MCF 10A (cell line): ENCODE data around the gene LRRK1. TPM values are rescaled to one million over a fixed set of nuclear protein-coding genes. Genes with fewer than 3 reads are reported as not detected.

ENCODE experiments used
- BruUV-seq: library from RNA; stranded (reverse); fragments of 400-500 nt; replicated peaks from 2 replicates; lab custom pipeline; 2021; lab: Mats Ljungman, UMichigan
- CTCF ChIA-PET: fragments of 300-600 bp; sonication (Branson Sonifier 250); formaldehyde crosslinking; extraction: SDS; loops from one replicate; lab custom pipeline; 2021; ENCODE audit warnings: antibody characterized with exemption, inconsistent platforms; lab: Yijun Ruan, JAX
- POLR2A ChIA-PET: fragments of 300-600, 350-650 bp; sonication (Branson Sonifier 250); formaldehyde crosslinking; extraction: SDS; loops from one replicate; lab custom pipeline; 2020; ENCODE audit warnings: antibody characterized with exemption, inconsistent platforms; lab: Yijun Ruan, JAX
- DNase-seq: peaks from one replicate; pipeline ENCODE4 v3.0.0-alpha.2; 2018; ENCODE audit not compliant: unreplicated experiment
- H3K27ac Mint-ChIP-seq: one replicate; pipeline ENCODE4 v1.8.0; 2022; ENCODE audit warnings: mild to moderate bottlenecking, low read depth, mixed read lengths; ENCODE audit not compliant: unreplicated experiment
- H3K27me3 Mint-ChIP-seq: one replicate; pipeline ENCODE4 v1.8.0; 2022; ENCODE audit warnings: mixed read lengths; ENCODE audit not compliant: insufficient read depth, unreplicated experiment
- H3K36me3 Mint-ChIP-seq: one replicate; pipeline ENCODE4 v1.8.0; 2022; ENCODE audit warnings: mild to moderate bottlenecking, moderate library complexity, mixed read lengths; ENCODE audit not compliant: insufficient read depth, unreplicated experiment
- H3K4me1 Mint-ChIP-seq: one replicate; pipeline ENCODE4 v1.8.0; 2022; ENCODE audit warnings: mixed read lengths; ENCODE audit not compliant: insufficient read depth, unreplicated experiment
- H3K4me3 Mint-ChIP-seq: one replicate; pipeline ENCODE4 v1.8.0; 2022; ENCODE audit warnings: mild to moderate bottlenecking, moderate library complexity, mixed read lengths; ENCODE audit not compliant: unreplicated experiment
- H3K9me3 Mint-ChIP-seq: one replicate; pipeline ENCODE4 v1.8.0; 2022; ENCODE audit warnings: mixed read lengths; ENCODE audit not compliant: unreplicated experiment
- intact Hi-C: fragments of 100-400 bp; cut with micrococcal nuclease; formaldehyde crosslinking; loops from 2 replicates; pipeline ENCODE4 v1.14.1; 2022
- total RNA-seq: library from RNA; stranded (reverse); gene quantifications from 2 replicates; pipeline ENCODE4 v1.2.3, GENCODE V29; 2022
- TF ChIP-seq, protein P1 (sequence below): fragments of 200-600 bp; IDR thresholded peaks from one replicate; pipeline ENCODE4 v1.8.0; 2022; ENCODE audit warnings: antibody characterized with exemption, mild to moderate bottlenecking; ENCODE audit not compliant: unreplicated experiment

LRRK1 gene
- total RNA-seq, 1 experiment from 2014 or later: 15.4 TPM

- Mint-ChIP-seq H3K4me1 (no peaks in the 10 kb centered on the region), H3K36me3 (no peaks in the 10 kb centered on the region), H3K9me3 (no peaks in the 10 kb centered on the region), H3K27me3 (peaks cover 11% of the 10 kb centered on the region), H3K27ac (no peak overlapping the region), H3K4me3 (no peak overlapping the region)
- BruUV-seq: no TSS peak
- ChIA-PET CTCF (interaction anchor here (0.9 kb wide), 1 partner anchor 80 kb away, joined by 4 read pairs; no protein-coding TSS in a partner anchor), POLR2A (interaction anchor here (0.7 to 1.0 kb wide), 2 partner anchors 16 to 499 kb away, joined by 3 to 4 read pairs; no protein-coding TSS in a partner anchor)
- TF ChIP-seq, protein P1, sequence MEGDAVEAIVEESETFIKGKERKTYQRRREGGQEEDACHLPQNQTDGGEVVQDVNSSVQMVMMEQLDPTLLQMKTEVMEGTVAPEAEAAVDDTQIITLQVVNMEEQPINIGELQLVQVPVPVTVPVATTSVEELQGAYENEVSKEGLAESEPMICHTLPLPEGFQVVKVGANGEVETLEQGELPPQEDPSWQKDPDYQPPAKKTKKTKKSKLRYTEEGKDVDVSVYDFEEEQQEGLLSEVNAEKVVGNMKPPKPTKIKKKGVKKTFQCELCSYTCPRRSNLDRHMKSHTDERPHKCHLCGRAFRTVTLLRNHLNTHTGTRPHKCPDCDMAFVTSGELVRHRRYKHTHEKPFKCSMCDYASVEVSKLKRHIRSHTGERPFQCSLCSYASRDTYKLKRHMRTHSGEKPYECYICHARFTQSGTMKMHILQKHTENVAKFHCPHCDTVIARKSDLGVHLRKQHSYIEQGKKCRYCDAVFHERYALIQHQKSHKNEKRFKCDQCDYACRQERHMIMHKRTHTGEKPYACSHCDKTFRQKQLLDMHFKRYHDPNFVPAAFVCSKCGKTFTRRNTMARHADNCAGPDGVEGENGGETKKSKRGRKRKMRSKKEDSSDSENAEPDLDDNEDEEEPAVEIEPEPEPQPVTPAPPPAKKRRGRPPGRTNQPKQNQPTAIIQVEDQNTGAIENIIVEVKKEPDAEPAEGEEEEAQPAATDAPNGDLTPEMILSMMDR: no peak
- intact Hi-C loops: no loop called here
- no peak for DNase-seq
Measured at GRCh38 chr15:101097111-101097510, 178.0 kb downstream of the LRRK1 start.

DNA sequence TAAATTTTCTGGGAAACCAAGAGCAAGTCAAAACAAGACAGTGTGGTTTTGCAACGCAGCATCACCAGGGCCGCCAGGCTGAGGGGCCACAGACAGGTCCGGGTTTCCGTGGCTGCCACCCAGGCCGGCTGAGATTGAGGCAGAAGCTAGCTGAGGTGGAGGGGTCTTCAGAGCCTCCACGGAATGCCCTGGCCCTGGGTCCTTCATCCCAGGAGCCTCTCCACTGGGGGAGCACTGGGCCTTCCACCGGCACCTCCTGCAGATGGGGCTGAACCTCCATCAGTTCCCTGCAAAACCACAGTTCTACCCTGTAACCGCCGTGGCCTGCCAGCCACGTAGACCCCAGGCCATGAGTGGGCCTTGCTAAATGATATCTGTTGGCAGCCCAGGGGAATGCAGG is 180.0 kb downstream of the LRRK1 start:
- DNase-seq: no peak
- TF ChIP-seq, protein P1: no peak
- Mint-ChIP-seq H3K27me3 (peaks cover 11% of the 10 kb centered on the region), H3K36me3 (no peaks in the 10 kb centered on the region), H3K27ac (no peak overlapping the region), H3K4me1 (no peaks in the 10 kb centered on the region), H3K9me3 (no peaks in the 10 kb centered on the region), H3K4me3 (no peak overlapping the region)
- ChIA-PET POLR2A (no interaction called here), CTCF (no interaction called here)
- no TSS peak for BruUV-seq
- intact Hi-C loops: no loop called here

DNA sequence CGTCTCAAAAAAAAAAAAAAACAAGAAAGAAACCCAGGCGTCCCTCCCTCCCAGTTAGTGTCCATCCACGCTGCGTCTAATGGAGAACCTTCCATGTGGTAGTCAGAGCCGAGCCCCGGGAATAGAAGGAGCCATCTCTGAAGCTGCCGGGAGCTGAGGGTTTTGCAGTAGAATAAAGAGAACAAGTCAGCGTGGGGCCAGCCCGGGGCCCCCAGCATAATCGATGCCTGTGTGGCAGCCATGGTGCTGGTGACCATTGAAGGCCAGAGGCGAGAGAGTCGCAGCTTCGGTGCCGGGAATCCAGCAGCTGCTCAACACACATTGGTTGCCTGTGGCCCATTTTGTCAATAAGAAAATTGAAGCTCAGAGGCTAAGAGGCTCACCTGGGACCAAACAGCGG is 181.0 kb downstream of the LRRK1 start:
- POLR2A ChIA-PET: no interaction called here
- DNase-seq: no peak
- TF ChIP-seq, protein P1: no peak
- Mint-ChIP-seq H3K4me1 (no peaks in the 10 kb centered on the region), H3K9me3 (no peaks in the 10 kb centered on the region), H3K27ac (no peak overlapping the region), H3K4me3 (no peak overlapping the region), H3K27me3 (peaks cover 11% of the 10 kb centered on the region), H3K36me3 (no peaks in the 10 kb centered on the region)
- intact Hi-C loops: no loop called here
- CTCF ChIA-PET: interaction anchor here (0.5 to 1.2 kb wide), 4 partner anchors 10 to 208 kb away, joined by 3 to 6 read pairs (median 4); no protein-coding TSS in a partner anchor
- BruUV-seq: no TSS peak

GRCh38 chr15:101100593-101101442 is 181.7 kb downstream of the LRRK1 start:
- POLR2A ChIA-PET: interaction anchor here (0.6 kb wide), 1 partner anchor 595 kb away, joined by 3 read pairs; no protein-coding TSS in a partner anchor
- DNase-seq: no peak
- intact Hi-C loops: no loop called here

More at GRCh38 chr15:101100593-101101442, 181.7 kb downstream of the LRRK1 start:
- TF ChIP-seq, protein P1: no peak
- Mint-ChIP-seq H3K36me3 (no peaks in the 10 kb centered on the region), H3K27ac (no peak overlapping the region), H3K4me3 (no peak overlapping the region), H3K4me1 (no peaks in the 10 kb centered on the region), H3K27me3 (peaks cover 8% of the 10 kb centered on the region), H3K9me3 (no peaks in the 10 kb centered on the region)
- CTCF ChIA-PET: interaction anchor here (0.5 to 1.2 kb wide), 4 partner anchors 11 to 157 kb away, joined by 4 to 6 read pairs (median 4); no protein-coding TSS in a partner anchor
- BruUV-seq: no TSS peak
